ENCODE measurements around the gene SLCO2B1. TPM values are rescaled to one million over a fixed set of nuclear protein-coding genes. Genes with fewer than 3 reads are reported as not detected.

Gene SLCO2B1
- total and polyA plus RNA-seq, 2 donors from 2014 or later: 8.9 to 117 TPM

GRCh38 chr11:75158241-75158640 is 7.3 kb downstream of the SLCO2B1 start:
- Histone ChIP-seq H3K36me3 (ENCODE audit: control insufficient read depth in 2 of 3, insufficient read depth in 3 of 3, low read length in 3 of 3) (no peaks in the 10 kb centered on the region), H3K9ac (ENCODE audit: low read length in 3 of 3) (no peak overlapping the region), H3K4me3 (ENCODE audit: low read length in 3 of 3) (no peak overlapping the region), H3K27ac (ENCODE audit: low read depth in 2 of 2, low read length in 2 of 2) (no peak overlapping the region), H3K4me1 (ENCODE audit: control insufficient read depth in 2 of 3, insufficient read depth in 2 of 3, low read depth in 1 of 3, low read length in 3 of 3) (peaks cover 0 to 25% (median 19%) of the 10 kb centered on the region in 3 donors), H3K27me3 (ENCODE audit: control insufficient read depth, insufficient read depth, low read length) (no peaks in the 10 kb centered on the region), H3K9me3 (ENCODE audit: control insufficient read depth in 2 of 3, insufficient read depth in 1 of 3, low read length in 3 of 3) (no peaks in the 10 kb centered on the region)
- intact Hi-C loops (cut with DNase I): no loop called here
- TF ChIP-seq CTCF (IDR thresholded peaks at IDR 0.05; ENCODE audit: borderline replicate concordance, extremely low read depth, insufficient read depth): no peak
- DNase-seq: no peak
- FAIRE-seq: no peak

- H3K4me3 ChIP-seq (ENCODE audit: low read length in 3 of 3): no peak overlapping the region
- H3K9me3 ChIP-seq (ENCODE audit: control insufficient read depth in 2 of 3, insufficient read depth in 1 of 3, low read length in 3 of 3): no peaks in the 10 kb centered on the region
- H3K27me3 ChIP-seq (ENCODE audit: control insufficient read depth, insufficient read depth, low read length): no peaks in the 10 kb centered on the region
- peaks cover 0 to 25% (median 19%) of the 10 kb centered on the region in 3 donors for H3K4me1 ChIP-seq (ENCODE audit: control insufficient read depth in 2 of 3, insufficient read depth in 2 of 3, low read depth in 1 of 3, low read length in 3 of 3)
- H3K9ac ChIP-seq (ENCODE audit: low read length in 3 of 3): no peak overlapping the region
- no peaks in the 10 kb centered on the region for H3K36me3 ChIP-seq (ENCODE audit: control insufficient read depth in 2 of 3, insufficient read depth in 3 of 3, low read length in 3 of 3)
- intact Hi-C loops (cut with DNase I): no loop called here
- peak overlapping the region in 1 of 2 donors; percentile 62 for H3K27ac ChIP-seq (ENCODE audit: low read depth in 2 of 2, low read length in 2 of 2)
- no peak for TF ChIP-seq CTCF (IDR thresholded peaks at IDR 0.05; ENCODE audit: borderline replicate concordance, extremely low read depth, insufficient read depth)
- no peak for FAIRE-seq
- DNase-seq: peak in 1 of 5 donors; percentile 1
These were observed 7.8 kb downstream of the SLCO2B1 start for GRCh38 chr11:75158696-75159150.

GRCh38 chr11:75159151-75159953 is 8.4 kb downstream of the SLCO2B1 start:
- H3K36me3 ChIP-seq (ENCODE audit: control insufficient read depth in 2 of 3, insufficient read depth in 3 of 3, low read length in 3 of 3): no peaks in the 10 kb centered on the region
- DNase-seq (peak in 2 of 5 donors; percentile 40 to 69), FAIRE-seq (no peak)
- intact Hi-C loops (cut with DNase I): no loop called here
- H3K27ac ChIP-seq (ENCODE audit: low read depth in 2 of 2, low read length in 2 of 2): peak overlapping the region; percentile 62 to 91
- H3K4me1 ChIP-seq (ENCODE audit: control insufficient read depth in 2 of 3, insufficient read depth in 2 of 3, low read depth in 1 of 3, low read length in 3 of 3): peaks cover 0 to 30% (median 22%) of the 10 kb centered on the region in 3 donors
- H3K4me3 ChIP-seq (ENCODE audit: low read length in 3 of 3): peak overlapping the region in 1 of 3 donors; percentile 56
- H3K9me3 ChIP-seq (ENCODE audit: control insufficient read depth in 2 of 3, insufficient read depth in 1 of 3, low read length in 3 of 3): no peaks in the 10 kb centered on the region
- H3K27me3 ChIP-seq (ENCODE audit: control insufficient read depth, insufficient read depth, low read length): no peaks in the 10 kb centered on the region
- TF ChIP-seq CTCF (IDR thresholded peaks at IDR 0.05; ENCODE audit: borderline replicate concordance, extremely low read depth, insufficient read depth): no peak
- H3K9ac ChIP-seq (ENCODE audit: low read length in 3 of 3): peak overlapping the region in 1 of 3 donors; percentile 12
